GM19463 (cell line): Measurements from ENCODE around the gene FN1.

Source experiments
- ATAC-seq: cut with Tn5 transposase; IDR thresholded peaks from one replicate; pipeline ENCODE4 v1.9.1; 2021; ENCODE audit warnings: mild to moderate bottlenecking, moderate library complexity; ENCODE audit not compliant: unreplicated experiment

The FN1 gene

GRCh38 chr2:215390550-215390913 lies 45.3 kb downstream of the FN1 start:
- ATAC-seq, result no peak

GRCh38 chr2:215388002-215388728 lies 47.7 kb downstream of the FN1 start:
- no peak for ATAC-seq

GRCh38 chr2:215386566-215386965 lies 49.3 kb downstream of the FN1 start:
- ATAC-seq, result no peak

GRCh38 chr2:215384710-215385109 lies 51.2 kb downstream of the FN1 start:
- no peak for ATAC-seq

GRCh38 chr2:215383652-215384279 lies 52.1 kb downstream of the FN1 start:
- no peak for ATAC-seq

- ATAC-seq, result no peak
These were observed 53.4 kb downstream of the FN1 start for GRCh38 chr2:215382480-215382879.

- ATAC-seq, result no peak
These were observed 53.9 kb downstream of the FN1 start for GRCh38 chr2:215382011-215382410.

- no peak for ATAC-seq
These were observed 55.2 kb downstream of the FN1 start for GRCh38 chr2:215380699-215381098.

- ATAC-seq, result no peak
These were observed 55.9 kb downstream of the FN1 start for GRCh38 chr2:215379948-215380347.

- no peak for ATAC-seq
These were observed 56.8 kb downstream of the FN1 start for GRCh38 chr2:215379039-215379438.

GRCh38 chr2:215378045-215378444 lies 57.8 kb downstream of the FN1 start:
- ATAC-seq, result no peak

GRCh38 chr2:215377283-215377682 lies 58.6 kb downstream of the FN1 start:
- no peak for ATAC-seq

- ATAC-seq, result no peak
These were observed 59.6 kb downstream of the FN1 start for GRCh38 chr2:215376103-215376780.

GRCh38 chr2:215375467-215375830 lies 60.4 kb downstream of the FN1 start:
- no peak for ATAC-seq

GRCh38 chr2:215374642-215375466 lies 61.0 kb downstream of the FN1 start:
- ATAC-seq, result no peak

GRCh38 chr2:215374002-215374401 lies 61.9 kb downstream of the FN1 start:
- ATAC-seq, result no peak

GRCh38 chr2:215372968-215373649 lies 62.8 kb downstream of the FN1 start:
- ATAC-seq, result no peak

- no peak for ATAC-seq
These were observed 63.7 kb downstream of the FN1 start for GRCh38 chr2:215371915-215372897.

GRCh38 chr2:215370112-215370965 lies 65.5 kb downstream of the FN1 start:
- no peak for ATAC-seq
